ENCODE data around the gene C19orf81.
"Not testable (repeated sequence)": the region's sequence is repeated elsewhere in the genome, so short reads cannot be mapped to it uniquely, and the experiment has no call there.

The C19orf81 gene

DNA sequence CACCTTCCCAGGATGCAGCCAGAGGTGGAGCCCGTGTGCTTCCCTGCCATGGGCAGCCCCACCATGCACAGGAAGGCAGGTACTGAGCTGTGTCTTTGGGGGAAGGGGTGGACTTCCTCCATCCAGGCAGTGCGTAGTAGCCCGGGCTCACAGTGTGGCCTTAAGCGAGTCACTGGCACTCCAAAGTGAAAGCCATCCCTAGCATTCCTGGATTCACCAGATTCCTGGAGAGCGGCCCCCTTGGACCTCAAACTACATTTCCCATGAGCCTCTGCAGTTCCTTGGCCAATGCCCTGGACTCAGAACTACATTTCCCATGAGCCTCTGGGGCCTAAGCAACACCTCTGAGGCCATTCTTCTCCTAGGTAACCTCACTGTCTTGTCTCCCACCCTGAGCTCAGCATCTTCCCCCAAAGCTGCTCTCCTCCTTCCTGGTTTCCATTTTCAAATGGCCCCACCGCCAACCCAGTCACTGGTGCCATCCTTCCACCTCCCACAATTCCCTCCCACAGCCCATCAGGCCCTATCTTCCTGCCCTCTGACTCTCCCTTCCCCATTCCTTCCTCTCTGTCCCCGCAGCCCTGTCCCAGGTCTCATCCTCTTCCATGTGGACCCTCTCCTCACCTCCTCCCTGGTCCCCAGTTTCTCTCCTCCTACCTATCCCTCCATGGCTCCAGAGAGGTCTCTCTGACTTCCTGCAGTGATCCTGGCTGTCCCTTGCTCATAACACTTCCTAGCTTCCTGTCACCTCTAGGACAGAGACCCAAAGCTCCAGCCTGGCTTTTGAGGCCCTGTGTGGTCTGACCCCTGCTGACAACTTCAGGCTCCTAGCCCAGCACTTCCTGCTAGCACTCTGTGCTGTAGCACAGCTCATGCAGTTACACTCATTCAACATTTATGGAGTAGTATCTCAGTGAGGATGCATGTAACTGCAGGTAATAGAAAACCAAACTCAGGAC is at the start of gene C19orf81:
TSS of gene C19orf81 (plus strand) at position 13 of the 959 bp plus-strand sequence. CDS start at position 13, 0 bp downstream.
- DNase-seq (ENCODE audit: low read depth) = no peak
- TF ChIP-seq, protein P1, sequence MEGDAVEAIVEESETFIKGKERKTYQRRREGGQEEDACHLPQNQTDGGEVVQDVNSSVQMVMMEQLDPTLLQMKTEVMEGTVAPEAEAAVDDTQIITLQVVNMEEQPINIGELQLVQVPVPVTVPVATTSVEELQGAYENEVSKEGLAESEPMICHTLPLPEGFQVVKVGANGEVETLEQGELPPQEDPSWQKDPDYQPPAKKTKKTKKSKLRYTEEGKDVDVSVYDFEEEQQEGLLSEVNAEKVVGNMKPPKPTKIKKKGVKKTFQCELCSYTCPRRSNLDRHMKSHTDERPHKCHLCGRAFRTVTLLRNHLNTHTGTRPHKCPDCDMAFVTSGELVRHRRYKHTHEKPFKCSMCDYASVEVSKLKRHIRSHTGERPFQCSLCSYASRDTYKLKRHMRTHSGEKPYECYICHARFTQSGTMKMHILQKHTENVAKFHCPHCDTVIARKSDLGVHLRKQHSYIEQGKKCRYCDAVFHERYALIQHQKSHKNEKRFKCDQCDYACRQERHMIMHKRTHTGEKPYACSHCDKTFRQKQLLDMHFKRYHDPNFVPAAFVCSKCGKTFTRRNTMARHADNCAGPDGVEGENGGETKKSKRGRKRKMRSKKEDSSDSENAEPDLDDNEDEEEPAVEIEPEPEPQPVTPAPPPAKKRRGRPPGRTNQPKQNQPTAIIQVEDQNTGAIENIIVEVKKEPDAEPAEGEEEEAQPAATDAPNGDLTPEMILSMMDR (IDR thresholded peaks at IDR 0.05; ENCODE audit: low read depth, low read length, missing control alignments) = no peak
- in situ Hi-C loops (cut with HindIII; ENCODE audit: low sequenced_read_pairs) = no loop called here

DNA sequence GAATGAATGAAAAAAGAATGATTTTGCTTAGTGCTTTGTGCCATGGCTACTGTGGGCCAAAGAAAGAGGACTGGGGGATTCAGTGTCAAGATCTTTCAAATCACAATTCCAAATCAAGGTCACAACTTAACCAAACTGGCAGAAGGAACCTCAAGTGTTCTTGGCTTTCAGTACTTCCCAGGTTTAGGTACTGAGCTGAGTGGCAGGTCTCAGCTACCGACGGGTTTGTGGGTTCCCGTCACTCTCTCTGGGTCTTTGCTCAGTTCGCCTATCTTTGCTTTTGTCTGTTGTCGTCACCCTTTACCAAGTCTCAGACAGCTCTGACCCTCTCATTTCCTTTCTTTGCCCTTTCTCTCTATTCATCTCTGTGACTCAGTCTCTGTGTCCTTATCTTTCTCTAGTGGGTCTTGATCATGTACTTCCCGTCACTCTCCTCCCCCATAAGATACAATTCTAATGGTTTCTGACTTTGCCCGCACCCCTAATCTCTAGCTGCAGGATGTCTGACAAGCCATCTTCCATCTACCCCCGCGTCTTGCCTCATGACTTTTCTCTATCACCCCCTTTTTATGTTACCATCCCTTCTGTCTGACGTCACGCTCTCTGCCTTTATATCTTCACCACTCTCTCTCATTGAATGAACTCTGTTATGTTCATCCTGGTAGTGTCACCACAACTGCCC is 47.7 kb upstream of the C19orf81 start:
- in situ Hi-C loops (cut with HindIII; ENCODE audit: low sequenced_read_pairs) = no loop called here
- no peak for DNase-seq (ENCODE audit: low read depth)
- no peak overlapping the region for H3K4me3 ChIP-seq (ENCODE audit: low read depth, low read length)
- TF ChIP-seq, protein P1 (IDR thresholded peaks at IDR 0.05; ENCODE audit: low read depth, low read length, missing control alignments) = no peak

More for the DNA sequence above, at the start of gene C19orf81:
- no peak within 1 kb of the TSS for H3K4me3 ChIP-seq (ENCODE audit: low read depth, low read length)

DNA sequence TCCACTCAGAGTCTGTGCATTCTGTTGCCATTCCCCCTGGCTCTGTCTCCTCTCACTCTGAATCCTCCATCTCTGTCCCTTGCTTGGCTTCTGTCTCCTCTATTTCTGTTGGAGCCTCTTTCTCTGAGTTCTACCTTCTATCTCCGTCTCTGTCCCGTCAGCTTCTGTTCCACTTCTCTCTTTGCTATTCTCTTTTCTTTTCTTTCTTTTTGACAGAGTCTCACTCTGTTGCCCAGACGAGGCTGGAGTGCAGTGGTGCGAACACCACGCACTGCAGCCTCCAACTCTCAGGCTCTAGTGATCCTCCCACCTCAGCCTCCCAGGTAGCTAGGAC is 47.2 kb upstream of the C19orf81 start:
- no peak for DNase-seq (ENCODE audit: low read depth)
- in situ Hi-C loops (cut with HindIII; ENCODE audit: low sequenced_read_pairs) = no loop called here
- H3K4me3 ChIP-seq (ENCODE audit: low read depth, low read length) = no peak overlapping the region
- TF ChIP-seq, protein P1 (IDR thresholded peaks at IDR 0.05; ENCODE audit: low read depth, low read length, missing control alignments) = no peak

DNA sequence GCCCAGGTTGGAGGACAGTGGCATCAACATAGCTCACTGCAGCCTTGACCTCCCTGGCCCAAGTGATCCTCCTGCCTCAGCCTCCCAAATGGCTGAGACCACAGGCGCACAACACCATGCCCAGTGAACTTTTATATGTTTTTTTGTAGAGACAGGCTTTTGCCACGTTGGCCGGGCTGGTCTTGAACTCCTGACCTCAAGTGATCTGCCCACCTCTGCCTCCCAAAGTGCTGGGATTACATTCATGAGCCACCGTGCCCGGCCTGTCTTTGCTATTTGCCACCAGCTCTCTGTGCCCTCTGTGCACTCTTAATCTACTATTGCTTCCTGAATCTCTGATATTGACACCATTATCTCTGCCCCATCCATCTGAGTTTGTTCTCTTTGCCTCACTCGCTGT is 46.7 kb upstream of the C19orf81 start:
- DNase-seq (ENCODE audit: low read depth) = no peak
- in situ Hi-C loops (cut with HindIII; ENCODE audit: low sequenced_read_pairs) = no loop called here
- H3K4me3 ChIP-seq (ENCODE audit: low read depth, low read length) = no peak overlapping the region
- TF ChIP-seq, protein P1 (IDR thresholded peaks at IDR 0.05; ENCODE audit: low read depth, low read length, missing control alignments) = no peak

DNA sequence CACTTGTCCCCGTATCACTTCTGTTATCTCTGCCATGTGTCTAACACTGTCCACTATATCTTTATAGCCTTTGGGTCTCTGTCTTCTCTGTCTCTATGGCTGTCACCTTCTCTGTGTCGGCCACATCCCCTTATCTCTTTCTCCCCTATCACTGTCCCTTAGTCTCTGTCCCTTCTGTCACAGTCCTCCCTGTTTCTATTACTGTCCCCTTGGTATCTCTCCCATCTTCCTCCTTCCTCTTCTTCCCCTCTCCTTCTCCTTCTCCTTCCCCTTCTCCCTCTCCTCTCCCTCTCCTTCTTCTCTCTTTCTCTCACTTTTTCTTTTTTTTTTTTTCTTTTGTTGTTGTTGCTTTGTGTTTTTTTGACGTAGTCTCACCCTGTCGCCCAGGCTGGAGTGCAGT is 46.3 kb upstream of the C19orf81 start:
- in situ Hi-C loops (cut with HindIII; ENCODE audit: low sequenced_read_pairs) = no loop called here
- H3K4me3 ChIP-seq (ENCODE audit: low read depth, low read length) = no peak overlapping the region
- DNase-seq (ENCODE audit: low read depth) = no peak
- TF ChIP-seq, protein P1 (IDR thresholded peaks at IDR 0.05; ENCODE audit: low read depth, low read length, missing control alignments) = no peak

DNA sequence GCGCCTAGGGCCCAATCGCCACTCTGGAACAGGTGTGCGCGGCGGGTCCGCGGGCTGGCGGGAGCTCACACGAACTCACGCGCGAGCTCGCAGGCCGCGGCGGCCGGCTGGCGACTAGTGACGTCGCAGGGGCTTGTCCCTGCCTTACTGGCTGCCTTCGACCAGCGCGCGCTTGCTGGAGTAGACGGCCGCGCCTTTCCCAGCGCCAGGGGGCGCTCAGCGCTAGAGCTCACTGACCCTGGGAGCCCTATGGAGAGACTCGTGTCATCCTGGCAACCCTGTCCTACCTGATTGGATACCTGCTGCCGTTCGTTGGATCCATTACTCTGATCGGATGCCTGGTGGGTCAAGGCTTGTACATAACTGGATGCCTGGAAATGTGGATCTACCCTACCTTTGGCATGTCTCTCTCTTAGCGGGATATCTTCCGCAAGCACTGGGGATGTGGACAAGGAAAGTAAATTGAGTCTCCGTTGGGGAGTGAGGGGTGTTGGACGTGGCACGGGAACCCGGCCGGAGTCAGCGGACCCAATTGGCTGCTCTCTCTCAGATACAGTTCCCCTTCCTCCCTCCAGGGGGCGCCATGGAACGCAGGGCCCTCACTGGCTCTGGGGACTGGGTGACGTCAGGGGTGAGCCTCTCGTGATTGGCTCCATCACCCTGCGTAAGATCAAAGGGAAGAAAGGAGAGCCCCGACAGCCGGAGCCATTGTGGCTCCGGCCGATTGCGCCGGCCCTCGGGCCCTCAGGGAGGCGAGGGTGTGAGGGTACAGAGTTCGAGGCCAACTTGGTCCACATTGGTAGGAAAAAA is 44.8 kb upstream of the C19orf81 start:
- H3K4me3 ChIP-seq (ENCODE audit: low read depth, low read length); DNase-seq (ENCODE audit: low read depth); in situ Hi-C loops (cut with HindIII; ENCODE audit: low sequenced_read_pairs): not testable (repeated sequence)

DNA sequence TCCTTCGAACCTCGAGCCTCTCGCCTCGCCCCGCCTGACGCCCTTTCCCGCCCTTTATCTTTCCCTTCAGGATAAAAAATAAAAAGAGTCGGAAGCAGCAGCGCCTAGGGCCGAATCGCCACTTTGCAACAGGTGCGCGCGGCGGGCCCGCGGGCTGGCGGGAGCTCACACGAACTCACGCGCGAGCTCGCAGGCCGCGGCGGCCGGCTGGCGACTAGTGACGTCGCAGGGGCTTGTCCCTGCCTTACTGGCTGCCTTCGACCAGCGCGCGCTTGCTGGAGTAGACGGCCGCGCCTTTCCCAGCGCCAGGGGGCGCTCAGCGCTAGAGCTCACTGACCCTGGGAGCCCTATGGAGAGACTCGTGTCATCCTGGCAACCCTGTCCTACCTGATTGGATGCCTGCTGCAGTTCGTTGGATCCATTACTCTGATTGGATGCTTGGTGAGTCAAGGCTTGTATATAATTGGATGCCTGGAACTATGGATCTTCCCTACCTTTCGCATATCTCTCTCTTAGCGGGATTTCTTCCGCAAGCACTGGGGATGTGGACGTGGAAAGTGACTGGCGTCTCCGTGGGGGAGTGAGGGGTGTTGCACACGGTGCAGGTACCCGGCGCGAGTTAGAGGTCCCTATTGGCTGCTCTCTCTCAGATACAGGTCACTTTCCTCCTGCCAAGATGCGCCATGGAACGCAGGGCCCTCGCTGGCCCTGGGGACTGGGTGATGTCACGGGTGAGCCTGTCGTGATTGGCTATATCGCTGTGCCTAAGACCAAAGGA is 43.0 kb upstream of the C19orf81 start:
- H3K4me3 ChIP-seq (ENCODE audit: low read depth, low read length); DNase-seq (ENCODE audit: low read depth); in situ Hi-C loops (cut with HindIII; ENCODE audit: low sequenced_read_pairs): not testable (repeated sequence)

All from astrocyte of the cerebellum (primary cell).